DMS 273 treated with DMSO at 0.1 percent for 48 hours (cell line): ENCODE data around the gene ITGB7.

Experiments used
- DNase-seq: peaks from one replicate; lab custom pipeline; 2025; lab: John Stamatoyannopoulos, UW

The ITGB7 gene

DNA sequence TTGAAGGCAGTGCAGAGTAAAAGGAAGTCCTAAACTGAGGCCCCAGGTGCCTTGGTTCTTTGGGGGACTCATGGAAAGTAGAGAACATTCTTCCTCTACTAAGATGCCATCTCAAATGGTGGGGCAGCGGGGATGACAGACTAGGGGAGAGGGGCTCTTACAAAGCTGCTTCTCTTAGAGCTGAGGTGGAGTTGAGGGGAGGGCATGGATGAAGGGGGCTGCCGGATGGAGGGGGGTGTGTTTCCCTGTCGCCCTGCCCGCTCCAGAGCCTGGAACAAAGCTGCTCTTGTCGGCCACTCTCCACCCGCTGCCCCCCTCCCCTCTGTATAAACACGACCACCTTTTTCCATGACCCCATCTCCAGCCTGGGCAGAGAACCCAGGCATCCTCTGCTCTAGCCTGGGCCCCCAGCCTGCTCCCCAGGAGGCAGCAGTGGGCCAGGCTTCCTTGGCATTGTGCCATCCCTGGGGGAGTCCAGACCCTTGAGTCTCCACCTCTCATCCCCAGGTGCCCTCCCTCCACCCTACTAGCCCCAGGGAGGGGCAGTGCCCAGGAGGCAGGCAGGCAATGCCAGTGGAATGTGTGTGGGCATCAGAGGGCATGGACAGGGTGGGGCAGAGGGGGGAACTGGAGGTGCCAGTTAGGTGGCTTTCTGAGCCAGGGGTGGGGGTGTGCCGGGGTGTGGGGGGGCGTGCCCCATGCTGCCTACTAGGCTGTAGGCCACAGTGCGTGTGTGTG lies 23.2 kb upstream of the ITGB7 start:
- no peak for DNase-seq

- DNase-seq: no peak
Measured at GRCh38 chr12:53229454-53229853, 22.4 kb upstream of the ITGB7 start.

DNA sequence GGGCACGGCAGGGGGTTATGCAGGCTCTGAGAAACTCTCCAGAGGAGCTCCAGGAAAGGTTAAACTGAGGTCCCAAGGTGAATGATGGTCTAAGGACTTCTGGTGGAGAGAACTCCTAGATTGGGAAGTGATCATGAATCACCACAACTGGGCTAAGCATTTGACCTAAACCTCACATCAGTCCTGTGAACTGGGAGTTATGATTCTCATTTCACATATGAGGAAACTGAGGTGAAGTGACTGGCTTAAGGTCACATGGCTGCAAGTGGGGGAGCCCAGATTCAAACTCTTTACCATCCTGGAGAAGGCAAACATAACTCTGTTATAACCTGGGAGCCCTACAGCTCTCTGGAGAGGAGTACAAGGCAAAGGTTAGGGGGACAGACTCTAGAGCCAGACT lies 20.8 kb upstream of the ITGB7 start:
- DNase-seq: no peak

DNA sequence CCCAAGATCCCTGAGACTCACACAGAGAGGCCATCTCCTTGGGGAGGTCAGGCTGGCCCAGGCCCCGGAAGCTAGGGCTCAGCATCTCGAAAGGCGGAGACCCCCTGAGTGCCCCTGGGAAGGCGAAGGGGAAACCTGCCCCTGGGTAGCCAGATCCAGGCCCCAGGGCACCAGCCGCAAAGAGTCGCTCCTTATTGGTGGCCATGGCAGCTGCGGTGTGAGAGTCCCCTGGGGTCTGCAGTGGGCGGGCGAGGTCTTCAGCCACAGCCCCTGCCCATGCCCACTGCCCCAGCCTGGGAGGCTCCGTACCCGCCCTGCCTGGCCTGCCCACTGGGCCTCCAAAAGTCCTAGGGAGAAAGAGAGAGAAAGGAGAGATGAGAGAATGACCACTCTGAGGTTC lies 20.3 kb upstream of the ITGB7 start:
- no peak for DNase-seq

GRCh38 chr12:53226815-53227214 lies 19.8 kb upstream of the ITGB7 start:
- no peak for DNase-seq

DNA sequence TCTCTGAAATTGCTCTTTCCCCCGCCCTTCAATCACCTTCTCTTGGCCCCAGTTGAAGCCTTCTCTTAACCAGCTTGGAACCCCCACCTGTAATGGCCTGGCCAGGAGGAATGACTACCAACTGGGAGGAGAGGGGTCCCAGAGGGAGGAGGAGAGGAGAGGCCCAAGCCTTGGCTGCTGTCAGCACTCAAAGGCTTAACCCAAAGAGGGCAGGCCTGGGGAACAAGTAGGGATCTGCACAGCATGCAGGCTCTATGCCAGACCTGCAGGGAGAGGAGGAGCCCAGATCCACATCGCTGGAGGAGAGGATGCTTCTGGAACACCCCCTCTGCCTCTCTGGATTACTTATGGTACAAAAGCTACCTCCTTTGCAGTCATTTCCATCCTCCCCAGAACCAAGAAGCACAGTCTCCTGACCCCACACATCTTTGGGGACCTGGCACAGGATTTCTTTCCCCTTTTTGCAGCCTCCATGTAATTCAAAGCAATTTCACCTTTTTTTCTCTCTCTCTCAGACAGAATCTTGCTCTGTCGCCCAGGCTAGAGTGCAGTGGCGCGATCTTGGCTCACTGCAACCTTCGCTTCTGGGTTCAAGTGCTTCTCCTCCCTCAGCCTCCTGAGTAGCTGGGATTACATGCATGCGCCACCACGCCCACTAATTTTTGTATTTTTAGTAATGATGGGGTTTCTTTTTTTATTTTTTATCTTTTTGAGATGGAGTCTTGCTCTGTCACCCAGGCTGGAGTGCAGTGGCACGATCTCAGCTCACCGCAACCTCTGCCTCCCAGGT lies 18.8 kb upstream of the ITGB7 start:
- no peak for DNase-seq

GRCh38 chr12:53224897-53225634 lies 18.0 kb upstream of the ITGB7 start:
- no peak for DNase-seq

GRCh38 chr12:53224061-53224896 lies 17.2 kb upstream of the ITGB7 start:
- peak; percentile 12 for DNase-seq

GRCh38 chr12:53223389-53224060 lies 16.5 kb upstream of the ITGB7 start:
- DNase-seq: no peak

GRCh38 chr12:53222806-53223261 lies 15.8 kb upstream of the ITGB7 start:
- no peak for DNase-seq

DNA sequence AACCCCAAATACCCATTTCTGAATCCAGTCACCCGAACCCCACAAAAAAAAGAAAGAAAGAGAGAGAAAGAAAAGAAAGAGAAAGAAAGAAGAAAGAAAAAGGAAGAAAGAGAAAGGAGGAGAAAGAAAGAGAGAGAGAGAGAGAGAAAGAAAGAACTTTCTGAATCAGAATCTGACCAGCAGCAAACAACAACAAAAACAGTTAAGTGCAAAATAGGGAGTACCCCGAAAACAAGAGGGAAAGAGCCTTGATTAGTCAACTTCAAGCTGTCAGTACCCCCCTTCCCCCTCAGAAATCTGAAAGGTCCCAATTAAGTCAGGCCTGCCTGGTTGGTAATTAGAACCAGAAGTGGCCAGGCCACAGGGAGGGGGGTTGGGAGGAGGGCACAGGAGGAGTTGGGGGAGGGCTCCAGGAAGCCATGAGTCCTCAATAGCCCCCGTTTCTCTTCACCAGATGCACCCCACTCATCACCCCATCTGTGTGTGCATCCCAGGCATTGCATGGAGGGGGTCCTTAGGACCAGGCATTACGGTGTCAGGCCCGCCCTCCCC lies 15.2 kb upstream of the ITGB7 start:
- no peak for DNase-seq

DNA sequence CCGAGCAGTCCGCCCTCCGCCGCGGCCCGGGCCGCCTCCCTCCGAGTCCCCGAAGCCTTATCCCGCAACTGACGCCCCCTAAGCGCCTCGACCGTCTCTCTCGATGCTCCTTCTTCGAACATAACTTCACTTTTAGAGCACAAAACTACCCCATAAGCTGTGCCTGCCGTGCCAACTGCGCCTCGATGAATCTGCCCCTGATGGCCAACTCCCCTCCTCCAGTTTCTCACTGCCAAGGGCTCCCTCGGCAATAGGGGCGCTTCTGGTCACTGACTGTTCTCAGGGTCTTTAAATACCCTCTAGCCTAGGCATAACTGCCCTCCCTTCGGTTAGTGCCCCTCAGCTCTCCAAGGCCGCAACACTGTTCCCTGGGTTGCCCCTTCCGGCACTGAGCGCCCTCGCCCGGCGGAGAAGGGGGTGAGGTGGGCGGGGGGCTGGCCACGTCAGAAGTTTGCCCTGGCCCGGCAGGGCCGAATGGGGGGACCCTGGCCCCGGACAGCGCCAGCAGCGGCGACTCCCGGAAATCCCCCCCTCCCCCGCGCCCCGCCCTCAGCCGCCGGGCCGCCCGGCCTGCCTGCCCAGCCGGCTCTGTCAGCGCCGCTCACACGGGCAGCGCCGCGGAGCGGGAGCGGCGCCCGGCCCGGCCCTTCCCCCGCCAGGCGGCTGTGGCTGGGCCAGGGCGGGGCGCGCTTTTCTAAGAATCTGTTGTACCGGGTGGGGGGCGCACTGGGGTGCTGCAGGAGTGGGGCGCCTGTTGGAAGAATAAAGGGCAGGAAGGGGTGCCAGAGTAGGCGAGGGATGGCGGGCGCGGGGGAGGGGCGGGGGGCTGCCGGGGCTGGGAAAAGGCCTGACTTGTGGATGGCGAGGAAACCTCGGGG lies 14.4 kb upstream of the ITGB7 start:
- no peak for DNase-seq

GRCh38 chr12:53220694-53221202 lies 13.7 kb upstream of the ITGB7 start:
- DNase-seq: peak; percentile 50

DNA sequence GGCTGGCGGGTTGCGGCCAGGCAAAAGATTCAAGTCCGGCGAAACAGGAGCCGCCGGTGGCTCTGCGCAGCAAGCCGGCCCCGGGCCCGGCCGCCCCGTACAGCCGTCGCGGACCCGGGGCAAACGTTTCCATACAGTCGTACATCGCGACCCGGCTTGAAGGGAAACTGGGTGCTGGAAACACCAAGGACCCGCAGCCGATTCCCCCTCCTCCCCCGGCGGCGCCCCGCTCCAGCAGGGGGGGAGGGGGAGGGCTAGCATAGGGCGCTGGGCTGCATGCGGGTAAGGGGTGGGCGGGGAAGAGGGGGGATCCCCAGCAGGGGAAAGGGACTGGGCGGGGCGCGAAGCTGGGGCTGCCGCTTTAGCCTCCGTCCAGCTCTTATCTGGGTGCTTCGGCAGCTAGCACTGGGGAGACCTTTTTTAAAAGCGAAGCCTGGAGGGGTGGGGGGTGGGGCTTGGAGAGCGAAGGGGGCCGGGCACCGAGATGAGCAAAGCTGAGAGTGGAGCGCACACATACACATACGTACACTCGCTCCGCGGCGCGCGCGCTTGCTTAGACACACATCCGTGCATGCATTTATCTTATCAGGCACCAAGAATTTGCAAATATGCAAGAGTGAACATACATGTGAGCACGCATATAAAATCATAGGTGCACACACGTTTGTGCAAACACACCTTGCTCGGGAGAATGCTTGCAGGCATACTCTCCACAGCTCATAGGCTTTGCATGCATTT lies 13.1 kb upstream of the ITGB7 start:
- DNase-seq: no peak

DNA sequence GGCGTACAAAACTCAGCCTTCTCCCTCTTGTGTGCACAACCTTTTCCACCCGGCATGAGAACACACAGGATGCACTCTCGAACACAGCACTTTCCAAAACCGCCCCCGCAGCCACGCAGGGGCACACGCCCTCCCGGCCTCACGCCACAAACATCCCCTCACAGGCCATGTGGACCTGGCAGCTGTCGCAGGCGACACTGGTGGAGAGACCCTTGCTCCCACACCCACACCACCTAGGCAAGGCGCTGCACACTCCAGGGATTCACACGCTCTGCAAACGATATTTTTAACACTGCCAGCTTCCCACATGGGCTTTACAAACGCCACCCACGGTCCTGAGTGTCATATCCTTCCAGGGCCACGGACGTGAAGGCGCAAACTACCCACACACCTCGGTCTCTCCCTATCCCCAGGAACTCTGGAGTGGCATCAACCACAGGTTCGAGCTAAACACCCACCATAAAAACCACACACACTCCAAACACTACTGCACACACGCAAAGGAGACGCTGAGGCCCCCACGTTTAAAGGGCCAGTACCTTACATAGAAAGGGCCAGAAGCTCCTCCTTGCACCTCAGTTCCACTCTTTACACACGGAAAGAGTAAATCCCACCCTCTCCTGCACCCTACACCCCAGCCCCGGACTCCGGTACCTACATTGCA lies 12.4 kb upstream of the ITGB7 start:
- DNase-seq: no peak

GRCh38 chr12:53218551-53219291 lies 11.7 kb upstream of the ITGB7 start:
- DNase-seq: no peak

- no peak for DNase-seq
Measured at GRCh38 chr12:53217931-53218307, 10.9 kb upstream of the ITGB7 start.
